ENCODE results near the gene KCNMB4.

The KCNMB4 gene

GRCh38 chr12:70365648-70366518 is at the start of gene KCNMB4:
TSS of gene KCNMB4 (plus strand) at chr12:70366290. CDS start at chr12:70366735, 445 bp downstream.
- no peak for TF ChIP-seq CTCF (IDR thresholded peaks at IDR 0.05)
- Mint-ChIP-seq H3K4me1 (peaks cover 21% of the 10 kb centered on the region), H3K36me3 (ENCODE audit: low read depth) (no peaks in the 10 kb centered on the region), H3K9me3 (peaks cover 3% of the 10 kb centered on the region), H3K4me3 (peak within 1 kb of the TSS; percentile 94), H3K27me3 (ENCODE audit: low read depth, poor library complexity) (peaks cover 47% of the 10 kb centered on the region), H3K27ac (peak within 1 kb of the TSS; percentile 36)
- peak; percentile 92 for DNase-seq

- Mint-ChIP-seq H3K4me3 (no peak overlapping the region), H3K27ac (peak overlapping the region; percentile 12), H3K27me3 (ENCODE audit: low read depth, poor library complexity) (no peaks in the 10 kb centered on the region), H3K4me1 (peaks cover 7% of the 10 kb centered on the region), H3K9me3 (no peaks in the 10 kb centered on the region), H3K36me3 (ENCODE audit: low read depth) (peaks cover 34% of the 10 kb centered on the region)
- no peak for TF ChIP-seq CTCF (IDR thresholded peaks at IDR 0.05)
- no peak for DNase-seq
These were observed 48.3 kb upstream of the KCNMB4 start for GRCh38 chr12:70317781-70318180.

- H3K27me3 Mint-ChIP-seq (ENCODE audit: low read depth, poor library complexity), result no peaks in the 10 kb centered on the region
- no peak overlapping the region for H3K27ac Mint-ChIP-seq
- DNase-seq, result no peak
- no peak for TF ChIP-seq CTCF (IDR thresholded peaks at IDR 0.05)
- H3K4me3 Mint-ChIP-seq, result no peak overlapping the region
- H3K4me1 Mint-ChIP-seq, result peaks cover 7% of the 10 kb centered on the region
- no peaks in the 10 kb centered on the region for H3K9me3 Mint-ChIP-seq
- H3K36me3 Mint-ChIP-seq (ENCODE audit: low read depth), result peaks cover 31% of the 10 kb centered on the region
These were observed 46.5 kb upstream of the KCNMB4 start for GRCh38 chr12:70319605-70320004.

DNA sequence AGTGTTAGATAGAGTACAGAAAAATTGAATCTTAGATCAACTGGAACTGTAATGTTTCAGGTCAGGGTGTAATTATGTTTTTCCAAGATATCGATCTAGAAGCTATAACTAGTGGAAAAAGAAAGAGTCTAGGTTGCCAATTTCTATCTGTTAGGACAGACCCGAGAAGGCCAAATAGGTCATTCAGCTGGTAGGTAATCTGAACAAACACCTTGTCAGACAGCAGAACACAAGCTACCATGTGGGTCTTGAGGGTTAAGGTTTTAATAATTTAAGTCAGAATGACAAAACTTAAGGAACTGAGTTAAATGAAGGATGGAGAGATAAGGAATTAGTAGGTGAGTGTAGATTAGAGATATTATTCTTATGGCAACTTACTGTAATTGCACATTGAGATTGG is 44.9 kb upstream of the KCNMB4 start:
- Mint-ChIP-seq H3K27ac (no peak overlapping the region), H3K36me3 (ENCODE audit: low read depth) (peaks cover 27% of the 10 kb centered on the region), H3K27me3 (ENCODE audit: low read depth, poor library complexity) (no peaks in the 10 kb centered on the region), H3K9me3 (no peaks in the 10 kb centered on the region), H3K4me1 (no peaks in the 10 kb centered on the region), H3K4me3 (no peak overlapping the region)
- DNase-seq, result no peak
- TF ChIP-seq CTCF (IDR thresholded peaks at IDR 0.05), result no peak

- peaks cover 61% of the 10 kb centered on the region for H3K36me3 Mint-ChIP-seq (ENCODE audit: low read depth)
- H3K27me3 Mint-ChIP-seq (ENCODE audit: low read depth, poor library complexity), result no peaks in the 10 kb centered on the region
- H3K27ac Mint-ChIP-seq, result no peak overlapping the region
- no peaks in the 10 kb centered on the region for H3K4me1 Mint-ChIP-seq
- H3K4me3 Mint-ChIP-seq, result no peak overlapping the region
- H3K9me3 Mint-ChIP-seq, result no peaks in the 10 kb centered on the region
- TF ChIP-seq CTCF (IDR thresholded peaks at IDR 0.05), result no peak
- no peak for DNase-seq
These were observed 38.5 kb upstream of the KCNMB4 start for GRCh38 chr12:70327541-70327940.

DNA sequence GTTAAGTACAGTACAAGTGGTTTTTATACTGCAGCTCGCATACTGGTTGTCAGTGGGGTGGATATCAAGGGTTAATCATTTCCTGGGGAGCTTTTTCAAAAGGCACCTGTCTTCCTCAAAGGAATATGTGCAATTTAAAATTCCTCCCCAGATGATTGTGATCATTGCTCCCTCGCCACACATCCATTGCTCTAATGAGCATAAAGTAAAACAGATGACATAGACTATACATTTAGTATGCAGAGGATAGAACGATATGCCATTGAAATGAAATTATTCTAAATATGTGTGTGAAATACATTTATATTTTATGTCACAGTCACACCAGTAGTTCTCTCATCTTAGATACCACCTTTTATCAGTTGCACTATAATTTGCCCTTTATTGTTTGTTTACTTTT is 36.4 kb upstream of the KCNMB4 start:
- no peak for DNase-seq
- peaks cover 52% of the 10 kb centered on the region for H3K36me3 Mint-ChIP-seq (ENCODE audit: low read depth)
- no peaks in the 10 kb centered on the region for H3K4me1 Mint-ChIP-seq
- TF ChIP-seq CTCF (IDR thresholded peaks at IDR 0.05), result no peak
- no peak overlapping the region for H3K27ac Mint-ChIP-seq
- no peaks in the 10 kb centered on the region for H3K9me3 Mint-ChIP-seq
- no peaks in the 10 kb centered on the region for H3K27me3 Mint-ChIP-seq (ENCODE audit: low read depth, poor library complexity)
- no peak overlapping the region for H3K4me3 Mint-ChIP-seq
